K562 (cell line): ENCODE measurements around the gene ITPR1. TPM values are rescaled to one million over a fixed set of nuclear protein-coding genes. Genes with fewer than 3 reads are reported as not detected.

ENCODE experiments used
- JUNB ChIP-seq: fragments of 450-650 bp; formaldehyde crosslinking; conservative IDR thresholded peaks from 2 replicates; pipeline ENCODE4 v1.4.0; 2020; ENCODE audit warnings: mild to moderate bottlenecking
- MTA3 ChIP-seq: fragments of 450-650 bp; formaldehyde crosslinking; IDR thresholded peaks from 2 replicates; pipeline ENCODE4 v1.6.1; 2017; ENCODE audit warnings: mild to moderate bottlenecking, borderline replicate concordance
- SUPT5H ChIP-seq: fragments of 450-650 bp; IDR thresholded peaks from 2 replicates; pipeline ENCODE4 v1.6.1; 2016
- polyA plus RNA-seq, 8 experiments: library from polyadenylated mRNA; depleted of rRNA in 4 of 8; stranded (reverse) in 5 of 8; unstranded in 3 of 8; fragments of >200 nt; fragmentation: Nextera tagmentation in 2 of 8; fragmentation: Illumina TruSeq in 1 of 8; extraction: Ambion mirVana in 2 of 8; extraction: Trizol in 1 of 8; gene quantifications; 2 replicates each; pipeline versions ENCODE4 v1.2.1 to v1.2.3, GENCODE V29; 2011 to 2014; ENCODE audit warnings: inconsistent platforms in 1 of 8, missing spikeins in 1 of 8
- total RNA-seq, 7 experiments: library from RNA; depleted of rRNA in 6 of 7; stranded (reverse); fragments of >200 nt in 6 of 7; fragmentation: Illumina TruSeq in 2 of 7; extraction: Trizol in 2 of 7; gene quantifications; 2 replicates each; pipeline versions ENCODE4 v1.2.1 to v1.2.3, GENCODE V29; 2011 to 2021; ENCODE audit warnings: low replicate concordance in 1 of 7
- TF ChIP-seq, protein P1 (sequence below), 2 experiments: IDR thresholded peaks; 2 replicates each; pipeline ENCODE4 v1.6.1; 2012; ENCODE audit warnings: improper control_type of control experiment in 2 of 2, low read depth in 2 of 2, low read length in 2 of 2, borderline replicate concordance in 1 of 2
- TF ChIP-seq, protein P2 (sequence below): fragments of 250-450 bp; sonication (Bioruptor Pico); IDR thresholded peaks from 2 replicates; pipeline ENCODE4 v1.4.0; 2020; ENCODE audit warnings: mild to moderate bottlenecking, moderate library complexity, borderline replicate concordance
- TF ChIP-seq, protein P3 (sequence below), 2 experiments: IDR thresholded peaks; 2 replicates each; pipeline ENCODE4 v1.6.1; 2011; ENCODE audit warnings: borderline replicate concordance in 1 of 2, control low read depth in 1 of 2, low read depth in 1 of 2, low read length in 1 of 2, mild to moderate bottlenecking in 1 of 2, mixed read lengths in 1 of 2, moderate library complexity in 1 of 2; ENCODE audit not compliant: insufficient read depth in 1 of 2, insufficient read length in 1 of 2, poor library complexity in 1 of 2, severe bottlenecking in 1 of 2; ENCODE audit errors: extremely low read depth in 1 of 2
- TF ChIP-seq, protein P4 (sequence below): fragments of 450-650 bp; IDR thresholded peaks from 2 replicates; pipeline ENCODE4 v1.6.1; 2016; ENCODE audit warnings: mild to moderate bottlenecking, moderate library complexity

Gene ITPR1
- total and polyA plus RNA-seq, 9 of the 15 experiments (the other 6 are each of a cell fraction or from before 2014, with no cell fraction given) = 22.4 to 40.0 (median 27.4) TPM

DNA sequence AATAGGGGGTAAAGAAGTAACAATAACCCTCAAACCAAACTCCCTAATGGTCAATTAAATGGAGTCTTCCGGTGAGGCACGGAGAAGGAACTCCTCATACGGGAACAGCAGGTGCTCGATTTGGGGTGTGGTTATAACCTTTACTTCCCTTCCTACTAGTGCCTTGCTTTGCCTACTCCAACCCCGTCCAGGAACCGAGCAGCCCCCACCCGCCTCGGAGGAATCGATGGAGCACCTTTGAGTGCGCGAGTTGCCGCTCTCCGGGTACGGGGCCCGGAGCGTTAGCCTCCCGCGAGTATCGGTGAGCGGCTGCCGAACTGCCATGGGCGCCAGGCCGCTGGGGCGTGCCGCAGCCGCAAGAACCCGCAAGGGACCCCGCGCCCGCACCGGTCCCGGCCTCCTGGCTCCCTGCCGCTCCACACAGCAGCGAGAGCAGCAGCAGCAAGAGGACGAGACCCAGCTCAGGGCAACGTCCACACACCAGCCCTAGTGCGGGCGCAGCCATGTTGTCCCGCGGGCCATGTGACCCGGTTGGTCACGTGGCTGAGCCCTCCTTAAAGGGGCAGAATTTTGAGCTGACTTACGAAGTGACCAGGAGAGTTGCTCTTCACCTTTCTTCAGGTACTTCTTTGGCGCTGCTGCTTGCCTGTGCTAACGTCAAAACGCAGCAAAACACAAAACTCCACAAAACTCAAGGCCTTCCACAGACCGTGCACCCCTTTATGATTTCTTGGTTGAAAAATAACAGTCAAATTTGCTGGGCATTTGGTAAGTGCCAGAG lies 26.2 kb upstream of the ITPR1 start, which contains the start of gene SUMF1 (continued):
- TF ChIP-seq, protein P1, sequence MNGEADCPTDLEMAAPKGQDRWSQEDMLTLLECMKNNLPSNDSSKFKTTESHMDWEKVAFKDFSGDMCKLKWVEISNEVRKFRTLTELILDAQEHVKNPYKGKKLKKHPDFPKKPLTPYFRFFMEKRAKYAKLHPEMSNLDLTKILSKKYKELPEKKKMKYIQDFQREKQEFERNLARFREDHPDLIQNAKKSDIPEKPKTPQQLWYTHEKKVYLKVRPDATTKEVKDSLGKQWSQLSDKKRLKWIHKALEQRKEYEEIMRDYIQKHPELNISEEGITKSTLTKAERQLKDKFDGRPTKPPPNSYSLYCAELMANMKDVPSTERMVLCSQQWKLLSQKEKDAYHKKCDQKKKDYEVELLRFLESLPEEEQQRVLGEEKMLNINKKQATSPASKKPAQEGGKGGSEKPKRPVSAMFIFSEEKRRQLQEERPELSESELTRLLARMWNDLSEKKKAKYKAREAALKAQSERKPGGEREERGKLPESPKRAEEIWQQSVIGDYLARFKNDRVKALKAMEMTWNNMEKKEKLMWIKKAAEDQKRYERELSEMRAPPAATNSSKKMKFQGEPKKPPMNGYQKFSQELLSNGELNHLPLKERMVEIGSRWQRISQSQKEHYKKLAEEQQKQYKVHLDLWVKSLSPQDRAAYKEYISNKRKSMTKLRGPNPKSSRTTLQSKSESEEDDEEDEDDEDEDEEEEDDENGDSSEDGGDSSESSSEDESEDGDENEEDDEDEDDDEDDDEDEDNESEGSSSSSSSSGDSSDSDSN (IDR thresholded peaks at IDR 0.05; ENCODE audit: borderline replicate concordance in 1 of 2, low read depth in 2 of 2, low read length in 2 of 2) = peak in 1 of 2 experiments; percentile 59; a peak in 1 of 4 replicates
- TF ChIP-seq, protein P2, sequence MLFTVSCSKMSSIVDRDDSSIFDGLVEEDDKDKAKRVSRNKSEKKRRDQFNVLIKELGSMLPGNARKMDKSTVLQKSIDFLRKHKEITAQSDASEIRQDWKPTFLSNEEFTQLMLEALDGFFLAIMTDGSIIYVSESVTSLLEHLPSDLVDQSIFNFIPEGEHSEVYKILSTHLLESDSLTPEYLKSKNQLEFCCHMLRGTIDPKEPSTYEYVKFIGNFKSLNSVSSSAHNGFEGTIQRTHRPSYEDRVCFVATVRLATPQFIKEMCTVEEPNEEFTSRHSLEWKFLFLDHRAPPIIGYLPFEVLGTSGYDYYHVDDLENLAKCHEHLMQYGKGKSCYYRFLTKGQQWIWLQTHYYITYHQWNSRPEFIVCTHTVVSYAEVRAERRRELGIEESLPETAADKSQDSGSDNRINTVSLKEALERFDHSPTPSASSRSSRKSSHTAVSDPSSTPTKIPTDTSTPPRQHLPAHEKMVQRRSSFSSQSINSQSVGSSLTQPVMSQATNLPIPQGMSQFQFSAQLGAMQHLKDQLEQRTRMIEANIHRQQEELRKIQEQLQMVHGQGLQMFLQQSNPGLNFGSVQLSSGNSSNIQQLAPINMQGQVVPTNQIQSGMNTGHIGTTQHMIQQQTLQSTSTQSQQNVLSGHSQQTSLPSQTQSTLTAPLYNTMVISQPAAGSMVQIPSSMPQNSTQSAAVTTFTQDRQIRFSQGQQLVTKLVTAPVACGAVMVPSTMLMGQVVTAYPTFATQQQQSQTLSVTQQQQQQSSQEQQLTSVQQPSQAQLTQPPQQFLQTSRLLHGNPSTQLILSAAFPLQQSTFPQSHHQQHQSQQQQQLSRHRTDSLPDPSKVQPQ (CRISPR knock-in tag) = peak; percentile 90; the same call in 1 of the 2 replicates
- TF ChIP-seq, protein P3, sequence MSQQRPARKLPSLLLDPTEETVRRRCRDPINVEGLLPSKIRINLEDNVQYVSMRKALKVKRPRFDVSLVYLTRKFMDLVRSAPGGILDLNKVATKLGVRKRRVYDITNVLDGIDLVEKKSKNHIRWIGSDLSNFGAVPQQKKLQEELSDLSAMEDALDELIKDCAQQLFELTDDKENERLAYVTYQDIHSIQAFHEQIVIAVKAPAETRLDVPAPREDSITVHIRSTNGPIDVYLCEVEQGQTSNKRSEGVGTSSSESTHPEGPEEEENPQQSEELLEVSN (IDR thresholded peaks at IDR 0.05; ENCODE audit: borderline replicate concordance in 1 of 2, extremely low read depth in 1 of 2, insufficient read depth in 1 of 2, insufficient read length in 1 of 2, low read depth in 1 of 2, low read length in 1 of 2, poor library complexity in 1 of 2, severe bottlenecking in 1 of 2) = peak; percentile 82 to 84
- TF ChIP-seq SUPT5H = peak; percentile 89
- TF ChIP-seq, protein P4, sequence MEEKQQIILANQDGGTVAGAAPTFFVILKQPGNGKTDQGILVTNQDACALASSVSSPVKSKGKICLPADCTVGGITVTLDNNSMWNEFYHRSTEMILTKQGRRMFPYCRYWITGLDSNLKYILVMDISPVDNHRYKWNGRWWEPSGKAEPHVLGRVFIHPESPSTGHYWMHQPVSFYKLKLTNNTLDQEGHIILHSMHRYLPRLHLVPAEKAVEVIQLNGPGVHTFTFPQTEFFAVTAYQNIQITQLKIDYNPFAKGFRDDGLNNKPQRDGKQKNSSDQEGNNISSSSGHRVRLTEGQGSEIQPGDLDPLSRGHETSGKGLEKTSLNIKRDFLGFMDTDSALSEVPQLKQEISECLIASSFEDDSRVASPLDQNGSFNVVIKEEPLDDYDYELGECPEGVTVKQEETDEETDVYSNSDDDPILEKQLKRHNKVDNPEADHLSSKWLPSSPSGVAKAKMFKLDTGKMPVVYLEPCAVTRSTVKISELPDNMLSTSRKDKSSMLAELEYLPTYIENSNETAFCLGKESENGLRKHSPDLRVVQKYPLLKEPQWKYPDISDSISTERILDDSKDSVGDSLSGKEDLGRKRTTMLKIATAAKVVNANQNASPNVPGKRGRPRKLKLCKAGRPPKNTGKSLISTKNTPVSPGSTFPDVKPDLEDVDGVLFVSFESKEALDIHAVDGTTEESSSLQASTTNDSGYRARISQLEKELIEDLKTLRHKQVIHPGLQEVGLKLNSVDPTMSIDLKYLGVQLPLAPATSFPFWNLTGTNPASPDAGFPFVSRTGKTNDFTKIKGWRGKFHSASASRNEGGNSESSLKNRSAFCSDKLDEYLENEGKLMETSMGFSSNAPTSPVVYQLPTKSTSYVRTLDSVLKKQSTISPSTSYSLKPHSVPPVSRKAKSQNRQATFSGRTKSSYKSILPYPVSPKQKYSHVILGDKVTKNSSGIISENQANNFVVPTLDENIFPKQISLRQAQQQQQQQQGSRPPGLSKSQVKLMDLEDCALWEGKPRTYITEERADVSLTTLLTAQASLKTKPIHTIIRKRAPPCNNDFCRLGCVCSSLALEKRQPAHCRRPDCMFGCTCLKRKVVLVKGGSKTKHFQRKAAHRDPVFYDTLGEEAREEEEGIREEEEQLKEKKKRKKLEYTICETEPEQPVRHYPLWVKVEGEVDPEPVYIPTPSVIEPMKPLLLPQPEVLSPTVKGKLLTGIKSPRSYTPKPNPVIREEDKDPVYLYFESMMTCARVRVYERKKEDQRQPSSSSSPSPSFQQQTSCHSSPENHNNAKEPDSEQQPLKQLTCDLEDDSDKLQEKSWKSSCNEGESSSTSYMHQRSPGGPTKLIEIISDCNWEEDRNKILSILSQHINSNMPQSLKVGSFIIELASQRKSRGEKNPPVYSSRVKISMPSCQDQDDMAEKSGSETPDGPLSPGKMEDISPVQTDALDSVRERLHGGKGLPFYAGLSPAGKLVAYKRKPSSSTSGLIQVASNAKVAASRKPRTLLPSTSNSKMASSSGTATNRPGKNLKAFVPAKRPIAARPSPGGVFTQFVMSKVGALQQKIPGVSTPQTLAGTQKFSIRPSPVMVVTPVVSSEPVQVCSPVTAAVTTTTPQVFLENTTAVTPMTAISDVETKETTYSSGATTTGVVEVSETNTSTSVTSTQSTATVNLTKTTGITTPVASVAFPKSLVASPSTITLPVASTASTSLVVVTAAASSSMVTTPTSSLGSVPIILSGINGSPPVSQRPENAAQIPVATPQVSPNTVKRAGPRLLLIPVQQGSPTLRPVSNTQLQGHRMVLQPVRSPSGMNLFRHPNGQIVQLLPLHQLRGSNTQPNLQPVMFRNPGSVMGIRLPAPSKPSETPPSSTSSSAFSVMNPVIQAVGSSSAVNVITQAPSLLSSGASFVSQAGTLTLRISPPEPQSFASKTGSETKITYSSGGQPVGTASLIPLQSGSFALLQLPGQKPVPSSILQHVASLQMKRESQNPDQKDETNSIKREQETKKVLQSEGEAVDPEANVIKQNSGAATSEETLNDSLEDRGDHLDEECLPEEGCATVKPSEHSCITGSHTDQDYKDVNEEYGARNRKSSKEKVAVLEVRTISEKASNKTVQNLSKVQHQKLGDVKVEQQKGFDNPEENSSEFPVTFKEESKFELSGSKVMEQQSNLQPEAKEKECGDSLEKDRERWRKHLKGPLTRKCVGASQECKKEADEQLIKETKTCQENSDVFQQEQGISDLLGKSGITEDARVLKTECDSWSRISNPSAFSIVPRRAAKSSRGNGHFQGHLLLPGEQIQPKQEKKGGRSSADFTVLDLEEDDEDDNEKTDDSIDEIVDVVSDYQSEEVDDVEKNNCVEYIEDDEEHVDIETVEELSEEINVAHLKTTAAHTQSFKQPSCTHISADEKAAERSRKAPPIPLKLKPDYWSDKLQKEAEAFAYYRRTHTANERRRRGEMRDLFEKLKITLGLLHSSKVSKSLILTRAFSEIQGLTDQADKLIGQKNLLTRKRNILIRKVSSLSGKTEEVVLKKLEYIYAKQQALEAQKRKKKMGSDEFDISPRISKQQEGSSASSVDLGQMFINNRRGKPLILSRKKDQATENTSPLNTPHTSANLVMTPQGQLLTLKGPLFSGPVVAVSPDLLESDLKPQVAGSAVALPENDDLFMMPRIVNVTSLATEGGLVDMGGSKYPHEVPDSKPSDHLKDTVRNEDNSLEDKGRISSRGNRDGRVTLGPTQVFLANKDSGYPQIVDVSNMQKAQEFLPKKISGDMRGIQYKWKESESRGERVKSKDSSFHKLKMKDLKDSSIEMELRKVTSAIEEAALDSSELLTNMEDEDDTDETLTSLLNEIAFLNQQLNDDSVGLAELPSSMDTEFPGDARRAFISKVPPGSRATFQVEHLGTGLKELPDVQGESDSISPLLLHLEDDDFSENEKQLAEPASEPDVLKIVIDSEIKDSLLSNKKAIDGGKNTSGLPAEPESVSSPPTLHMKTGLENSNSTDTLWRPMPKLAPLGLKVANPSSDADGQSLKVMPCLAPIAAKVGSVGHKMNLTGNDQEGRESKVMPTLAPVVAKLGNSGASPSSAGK = peak; percentile 84
- TF ChIP-seq MTA3 = peak; percentile 78; the same call in 1 of the 2 replicates
- TF ChIP-seq JUNB = no peak
